HCT116 (cell line): ENCODE measurements around the gene ASAP3. TPM values are rescaled to one million over a fixed set of nuclear protein-coding genes. Genes with fewer than 3 reads are reported as not detected.

Experiments
- ATAC-seq: fragments of 200-7000 bp; cut with Tn5 transposase; 2 replicates; pipeline ENCODE4 v1.9.1; 2020; ENCODE audit warnings: mild to moderate bottlenecking, moderate library complexity
- BruUV-seq: library from RNA; stranded (reverse); fragments of 400-500 nt; replicated peaks from 2 replicates; lab custom pipeline; 2021; lab: Mats Ljungman, UMichigan
- CTCF ChIA-PET: fragments of 300-600 bp; sonication (Branson Sonifier 250); formaldehyde crosslinking; loops from one replicate; lab custom pipeline; 2021; ENCODE audit warnings: antibody characterized with exemption; lab: Charles Lee
- POLR2A ChIA-PET: fragments of 300-600, 350-600 bp; sonication (Branson Sonifier 250); formaldehyde crosslinking; loops from one replicate; lab custom pipeline; 2021; ENCODE audit warnings: antibody characterized with exemption; lab: Charles Lee
- RAD21 ChIA-PET, 2 experiments: fragments of 300-600 bp; sonication (Branson Sonifier 250); formaldehyde crosslinking; loops; one replicate each; lab custom pipeline; 2023; ENCODE audit warnings: low total read pairs in 2 of 2; ENCODE audit not compliant: uncharacterized antibody in 2 of 2, unreplicated experiment in 2 of 2, low non-redundant PET in 1 of 2; lab: Charles Lee
- DNase-seq: peaks from one replicate; pipeline ENCODE4 v3.0.0-alpha.2; 2010; ENCODE audit warnings: low read depth, low spot score
- H2AFZ ChIP-seq: fragments of 200-600 bp; shearing (Covaris generic), sonication (generic); 2 replicates; pipeline ENCODE4 v1.6.1; 2017; ENCODE audit warnings: low read depth, mixed run types, mixed read lengths, antibody characterized with exemption, low read length; ENCODE audit not compliant: poor library complexity, severe bottlenecking
- H3K27ac ChIP-seq: 2 replicates; pipeline ENCODE4 v1.5.1; 2012; ENCODE audit warnings: low read depth, low read length
- H3K27me3 ChIP-seq: fragments of 200-600 bp; sonication (generic); 2 replicates; pipeline ENCODE4 v1.6.1; 2016; ENCODE audit warnings: mixed run types, low read length, mixed read lengths; ENCODE audit not compliant: insufficient read depth
- H3K36me3 ChIP-seq, 2 experiments: fragments of 200-500 bp in 1 of 2; fragments of 200-600 bp in 1 of 2; sonication (Bioruptor generic) in 1 of 2; sonication (generic) in 1 of 2; 2 replicates each; pipeline versions ENCODE4 v1.5.1 to v1.6.1; 2014 to 2016; ENCODE audit warnings: low read length in 2 of 2, inconsistent platforms in 1 of 2, mixed read lengths in 1 of 2, mixed run types in 1 of 2; ENCODE audit not compliant: insufficient read depth in 2 of 2, control insufficient read depth in 1 of 2
- H3K4me1 ChIP-seq, 2 experiments: fragments of 200-600 bp in 1 of 2; sonication (generic) in 1 of 2; 2 replicates each; pipeline versions ENCODE4 v1.5.1 to v1.6.1; 2012 to 2017; ENCODE audit warnings: low read length in 2 of 2, inconsistent platforms in 1 of 2, mild to moderate bottlenecking in 1 of 2, mixed read lengths in 1 of 2, mixed run types in 1 of 2, moderate library complexity in 1 of 2; ENCODE audit not compliant: insufficient read depth in 2 of 2, control insufficient read depth in 1 of 2
- H3K4me2 ChIP-seq: fragments of 200-600 bp; sonication (generic); 2 replicates; pipeline ENCODE4 v1.6.1; 2017; ENCODE audit warnings: mixed run types, low read length, mixed read lengths
- H3K4me3 ChIP-seq, 2 experiments: fragments of 200-600 bp in 1 of 2; sonication (generic) in 1 of 2; replicated peaks in 1 of 2; 2 replicates each; pipeline ENCODE4 v1.5.1; 2011 to 2016; ENCODE audit warnings: low read length in 2 of 2, control low read depth in 1 of 2, low read depth in 1 of 2, mild to moderate bottlenecking in 1 of 2, mixed read lengths in 1 of 2, mixed run types in 1 of 2
- H3K79me2 ChIP-seq: fragments of 200-600 bp; sonication (generic); 2 replicates; pipeline ENCODE4 v1.6.1; 2017; ENCODE audit warnings: mild to moderate bottlenecking, mixed run types, low read length, moderate library complexity, mixed read lengths; ENCODE audit not compliant: insufficient read depth
- H3K9ac ChIP-seq: fragments of 200-600 bp; sonication (generic); 2 replicates; pipeline ENCODE4 v1.6.1; 2016; ENCODE audit warnings: low read length, mixed read lengths
- H3K9me2 ChIP-seq: fragments of 200-600 bp; sonication (generic), shearing (Covaris generic); 2 replicates; pipeline ENCODE4 v1.6.1; 2017; ENCODE audit warnings: mixed run types, mild to moderate bottlenecking, moderate library complexity; ENCODE audit not compliant: insufficient read depth
- H3K9me3 ChIP-seq, 2 experiments: fragments of 200-500 bp in 1 of 2; fragments of 200-600 bp in 1 of 2; sonication (Bioruptor generic) in 1 of 2; sonication (generic) in 1 of 2; 2 replicates each; pipeline ENCODE4 v1.6.1; 2014 to 2017; ENCODE audit warnings: low read length in 2 of 2, mixed read lengths in 2 of 2, inconsistent platforms in 1 of 2, low read depth in 1 of 2, mild to moderate bottlenecking in 1 of 2, mixed run types in 1 of 2, moderate library complexity in 1 of 2; ENCODE audit not compliant: control insufficient read depth in 1 of 2, insufficient read depth in 1 of 2
- H4K20me1 ChIP-seq: fragments of 200-600 bp; sonication (generic), shearing (Covaris generic); 2 replicates; pipeline ENCODE4 v1.6.1; 2017; ENCODE audit warnings: mixed run types, mild to moderate bottlenecking, moderate library complexity; ENCODE audit not compliant: insufficient read depth
- EZH2 ChIP-seq: fragments of 200-600 bp; sonication (generic); IDR thresholded peaks from 2 replicates; pipeline ENCODE4 v1.6.1; 2017; ENCODE audit warnings: antibody characterized with exemption, mixed run types
- RAD21 ChIP-seq: IDR thresholded peaks from 2 replicates; pipeline ENCODE4 v1.6.1; 2012; ENCODE audit warnings: low read depth, mild to moderate bottlenecking
- SIN3A ChIP-seq: IDR thresholded peaks from 2 replicates; pipeline ENCODE4 v1.6.1; 2012; ENCODE audit warnings: low read depth
- SP1 ChIP-seq: IDR thresholded peaks from 2 replicates; pipeline ENCODE4 v1.6.1; 2012; ENCODE audit warnings: low read depth
- ZNF274 ChIP-seq: fragments of 200-500 bp; sonication (Bioruptor generic); IDR thresholded peaks from 2 replicates; pipeline ENCODE4 v1.6.1; 2014; ENCODE audit warnings: mild to moderate bottlenecking, low read depth, low read length, inconsistent platforms
- intact Hi-C: fragments of 100-400 bp; cut with micrococcal nuclease; formaldehyde crosslinking; loops from 2 replicates; pipeline ENCODE4 v1.10.0; 2022
- total RNA-seq: library from RNA; stranded (reverse); gene quantifications from one replicate; pipeline ENCODE4 v1.2.1, GENCODE V29; 2021; ENCODE audit not compliant: unreplicated experiment
- TF ChIP-seq, protein P1 (sequence below): IDR thresholded peaks from 2 replicates; pipeline ENCODE4 v1.6.1; 2012; ENCODE audit warnings: low read depth

Gene ASAP3
- total RNA-seq, 1 experiment from 2014 or later = 19.7 TPM

DNA sequence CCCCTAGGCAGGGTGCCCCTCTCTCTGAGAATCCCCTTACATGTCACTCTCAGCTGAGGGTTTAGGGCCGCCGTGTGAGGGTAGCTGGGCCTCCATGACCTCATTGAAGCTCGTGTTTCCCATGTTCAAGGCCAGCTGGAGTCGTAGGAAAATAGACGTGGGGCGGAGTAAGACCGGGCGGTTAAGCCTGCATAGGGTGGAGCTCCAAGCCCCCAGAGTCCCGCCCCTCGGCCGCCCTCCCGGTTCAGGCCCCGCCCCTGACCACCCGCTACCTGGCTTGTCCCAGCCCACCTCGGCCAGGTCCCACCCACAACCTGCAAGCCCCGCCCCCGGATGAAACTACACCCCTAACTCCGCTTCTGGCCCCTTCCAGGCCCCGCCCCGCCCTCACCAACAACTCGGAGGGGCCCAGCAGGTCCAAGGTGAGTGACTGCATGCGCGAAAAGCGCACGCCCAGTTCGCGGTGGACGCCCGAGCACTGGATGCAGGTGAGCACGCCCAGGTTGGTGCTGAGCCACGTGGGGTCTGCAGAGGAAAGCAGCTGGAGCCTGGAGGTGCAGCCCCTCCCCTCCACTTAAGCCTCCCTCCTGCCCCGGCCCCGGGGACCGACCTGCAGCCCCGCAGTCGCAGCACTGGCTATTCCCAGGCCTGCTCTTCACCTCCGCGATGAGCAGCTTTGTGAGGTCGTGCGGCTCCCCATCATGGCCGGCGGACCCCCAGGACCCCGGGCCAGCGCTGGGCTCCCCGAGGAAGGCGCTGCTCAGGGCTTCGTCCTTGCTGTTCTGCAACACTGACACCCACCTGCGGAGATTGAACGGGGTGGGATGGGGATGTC lies 47.2 kb downstream of the ASAP3 start:
- CTCF ChIA-PET = no interaction called here
- ATAC-seq (peak; percentile 100), DNase-seq (no peak)
- no peaks in the 10 kb centered on the region for H3K79me2 ChIP-seq
- H3K9me3 ChIP-seq = no peaks in the 10 kb centered on the region
- no peaks in the 10 kb centered on the region; a peak in 1 of 4 replicates for H3K36me3 ChIP-seq
- H3K27ac ChIP-seq = no peak overlapping the region
- peak overlapping the region; percentile 21 for H3K4me2 ChIP-seq
- RAD21 ChIA-PET = no interaction called here
- POLR2A ChIA-PET = no interaction called here
- no peaks in the 10 kb centered on the region for H3K27me3 ChIP-seq
- H3K4me3 ChIP-seq = no peak overlapping the region
- BruUV-seq = no TSS peak
- H3K9ac ChIP-seq = no peak overlapping the region
- intact Hi-C loops = no loop called here
- no peaks in the 10 kb centered on the region for H3K9me2 ChIP-seq
- no peaks in the 10 kb centered on the region for H4K20me1 ChIP-seq
- TF ChIP-seq ZNF274 (no peak), EZH2 (no peak), SP1 (no peak), SIN3A (no peak), RAD21 (no peak)
- TF ChIP-seq, protein P1, sequence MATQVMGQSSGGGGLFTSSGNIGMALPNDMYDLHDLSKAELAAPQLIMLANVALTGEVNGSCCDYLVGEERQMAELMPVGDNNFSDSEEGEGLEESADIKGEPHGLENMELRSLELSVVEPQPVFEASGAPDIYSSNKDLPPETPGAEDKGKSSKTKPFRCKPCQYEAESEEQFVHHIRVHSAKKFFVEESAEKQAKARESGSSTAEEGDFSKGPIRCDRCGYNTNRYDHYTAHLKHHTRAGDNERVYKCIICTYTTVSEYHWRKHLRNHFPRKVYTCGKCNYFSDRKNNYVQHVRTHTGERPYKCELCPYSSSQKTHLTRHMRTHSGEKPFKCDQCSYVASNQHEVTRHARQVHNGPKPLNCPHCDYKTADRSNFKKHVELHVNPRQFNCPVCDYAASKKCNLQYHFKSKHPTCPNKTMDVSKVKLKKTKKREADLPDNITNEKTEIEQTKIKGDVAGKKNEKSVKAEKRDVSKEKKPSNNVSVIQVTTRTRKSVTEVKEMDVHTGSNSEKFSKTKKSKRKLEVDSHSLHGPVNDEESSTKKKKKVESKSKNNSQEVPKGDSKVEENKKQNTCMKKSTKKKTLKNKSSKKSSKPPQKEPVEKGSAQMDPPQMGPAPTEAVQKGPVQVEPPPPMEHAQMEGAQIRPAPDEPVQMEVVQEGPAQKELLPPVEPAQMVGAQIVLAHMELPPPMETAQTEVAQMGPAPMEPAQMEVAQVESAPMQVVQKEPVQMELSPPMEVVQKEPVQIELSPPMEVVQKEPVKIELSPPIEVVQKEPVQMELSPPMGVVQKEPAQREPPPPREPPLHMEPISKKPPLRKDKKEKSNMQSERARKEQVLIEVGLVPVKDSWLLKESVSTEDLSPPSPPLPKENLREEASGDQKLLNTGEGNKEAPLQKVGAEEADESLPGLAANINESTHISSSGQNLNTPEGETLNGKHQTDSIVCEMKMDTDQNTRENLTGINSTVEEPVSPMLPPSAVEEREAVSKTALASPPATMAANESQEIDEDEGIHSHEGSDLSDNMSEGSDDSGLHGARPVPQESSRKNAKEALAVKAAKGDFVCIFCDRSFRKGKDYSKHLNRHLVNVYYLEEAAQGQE = no peak
- H2AFZ ChIP-seq = no peak overlapping the region
- H3K4me1 ChIP-seq = peaks cover 3 to 13% of the 10 kb centered on the region in 2 experiments; a peak in 3 of 4 replicates
